HL-60 (cell line): ENCODE measurements around the gene TSPAN15.

Experiments used
- DNase-seq, 2 experiments: peaks; one replicate each; pipeline ENCODE4 v3.0.0-alpha.2; 2010 to 2020; ENCODE audit warnings: low read depth in 1 of 2, low spot score in 1 of 2
- H3K27ac ChIP-seq: fragments of 250-450 bp; sonication (Bioruptor Pico); replicated peaks from 2 replicates; pipeline ENCODE4 v1.5.1; 2020; ENCODE audit warnings: mild to moderate bottlenecking, moderate library complexity
- H3K27me3 ChIP-seq: fragments of 250-450 bp; sonication (Bioruptor Pico); 2 replicates; pipeline ENCODE4 v1.5.1; 2021; ENCODE audit warnings: mild to moderate bottlenecking, moderate library complexity; ENCODE audit not compliant: insufficient read depth, poor library complexity, severe bottlenecking
- H3K4me3 ChIP-seq: replicated peaks from 2 replicates; pipeline ENCODE4 v1.5.1; 2011; ENCODE audit warnings: mild to moderate bottlenecking, control low read depth, low read length; ENCODE audit not compliant: insufficient read depth
- CTCF ChIP-seq: IDR thresholded peaks from one replicate; pipeline ENCODE4 v1.5.1; 2011; ENCODE audit warnings: low read length, control low read depth, inconsistent platforms; ENCODE audit not compliant: insufficient read depth
- GABPA ChIP-seq: IDR thresholded peaks from 2 replicates; pipeline ENCODE4 v1.6.1; 2012; ENCODE audit warnings: low read depth
- POLR2AphosphoS5 ChIP-seq: IDR thresholded peaks from 2 replicates; pipeline ENCODE4 v1.6.1; 2012; ENCODE audit warnings: low read depth
- REST ChIP-seq: IDR thresholded peaks from 2 replicates; pipeline ENCODE4 v1.6.1; 2012; ENCODE audit warnings: low read depth; ENCODE audit not compliant: insufficient replicate concordance
- SPI1 ChIP-seq: IDR thresholded peaks from 2 replicates; pipeline ENCODE4 v1.6.1; 2012; ENCODE audit warnings: low read depth, mild to moderate bottlenecking, borderline replicate concordance

The TSPAN15 gene

GRCh38 chr10:69474742-69475432 is 23.6 kb downstream of the TSPAN15 start:
- TF ChIP-seq POLR2AphosphoS5: no peak
- TF ChIP-seq GABPA: no peak
- TF ChIP-seq REST: no peak
- no peak for TF ChIP-seq CTCF
- TF ChIP-seq SPI1: no peak
- Histone ChIP-seq H3K4me3 (no peak overlapping the region), H3K27me3 (no peaks in the 10 kb centered on the region), H3K27ac (no peak overlapping the region)
- no peak for DNase-seq

- no peak overlapping the region for H3K27ac ChIP-seq
- H3K4me3 ChIP-seq: no peak overlapping the region
- no peaks in the 10 kb centered on the region for H3K27me3 ChIP-seq
- TF ChIP-seq CTCF (no peak), POLR2AphosphoS5 (no peak), SPI1 (no peak), GABPA (no peak), REST (no peak)
- DNase-seq: no peak
Measured at GRCh38 chr10:69475433-69475830, 24.2 kb downstream of the TSPAN15 start.

GRCh38 chr10:69477968-69478597 is 26.8 kb downstream of the TSPAN15 start:
- TF ChIP-seq CTCF (no peak), GABPA (no peak), REST (no peak), SPI1 (no peak), POLR2AphosphoS5 (no peak)
- H3K27ac ChIP-seq: no peak overlapping the region
- DNase-seq: no peak
- no peaks in the 10 kb centered on the region for H3K27me3 ChIP-seq
- H3K4me3 ChIP-seq: no peak overlapping the region
